ENCODE measurements around the gene ALG12.

DNA sequence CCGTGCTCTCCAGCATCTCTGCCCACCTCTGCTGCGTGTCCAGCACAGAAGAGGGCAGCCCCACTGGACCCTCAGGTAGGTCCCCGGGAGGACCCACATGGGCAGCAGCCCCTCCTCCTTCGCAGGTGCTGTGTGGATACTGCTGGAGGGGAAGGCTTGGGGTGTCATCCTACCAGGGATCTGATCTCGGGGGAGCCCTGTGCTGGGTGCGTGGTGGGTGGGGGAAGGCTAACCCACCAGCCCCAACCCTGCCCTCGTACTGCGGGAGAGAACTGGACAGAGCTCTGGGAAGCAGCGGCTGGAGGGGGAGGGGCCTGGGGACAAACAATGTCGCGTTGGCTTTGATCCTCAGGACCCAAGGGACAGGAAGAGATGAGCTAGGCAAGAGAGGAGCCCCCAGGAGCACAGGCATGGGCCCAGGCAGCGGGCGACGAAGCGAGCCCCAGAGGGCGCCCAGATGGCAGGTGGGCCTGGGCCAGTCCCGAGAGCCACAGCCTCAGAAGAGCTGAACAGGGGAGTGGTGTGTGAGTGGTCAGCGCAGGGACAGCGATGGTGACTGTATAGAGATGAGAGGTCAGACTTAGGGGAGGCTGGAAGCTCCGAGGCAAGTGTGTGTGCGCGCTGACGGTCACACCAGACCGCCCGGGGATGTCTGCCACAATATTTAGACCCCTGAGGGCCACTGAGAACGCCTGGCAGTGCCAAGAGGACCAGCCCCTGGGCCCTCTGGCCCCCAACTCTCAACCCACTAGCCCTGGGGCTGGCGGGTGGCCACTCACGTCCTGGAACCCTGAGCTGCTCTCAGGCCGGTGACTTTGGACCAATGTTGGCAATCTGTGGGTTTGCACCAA lies 40.9 kb upstream of the ALG12 start:
- TF ChIP-seq POLR2AphosphoS5 (IDR thresholded peaks at IDR 0.05; ENCODE audit: low read depth, low read length) (no peak), SIN3A (IDR thresholded peaks at IDR 0.05; ENCODE audit: borderline replicate concordance, insufficient read depth, low read length) (no peak), TAF1 (IDR thresholded peaks at IDR 0.05; ENCODE audit: borderline replicate concordance, insufficient read depth, low read length) (no peak), FOXP2 (optimal IDR thresholded peaks at IDR 0.05; ENCODE audit: borderline replicate concordance, extremely low read depth, extremely low read length, insufficient read depth) (no peak)
- TF ChIP-seq, protein P1, sequence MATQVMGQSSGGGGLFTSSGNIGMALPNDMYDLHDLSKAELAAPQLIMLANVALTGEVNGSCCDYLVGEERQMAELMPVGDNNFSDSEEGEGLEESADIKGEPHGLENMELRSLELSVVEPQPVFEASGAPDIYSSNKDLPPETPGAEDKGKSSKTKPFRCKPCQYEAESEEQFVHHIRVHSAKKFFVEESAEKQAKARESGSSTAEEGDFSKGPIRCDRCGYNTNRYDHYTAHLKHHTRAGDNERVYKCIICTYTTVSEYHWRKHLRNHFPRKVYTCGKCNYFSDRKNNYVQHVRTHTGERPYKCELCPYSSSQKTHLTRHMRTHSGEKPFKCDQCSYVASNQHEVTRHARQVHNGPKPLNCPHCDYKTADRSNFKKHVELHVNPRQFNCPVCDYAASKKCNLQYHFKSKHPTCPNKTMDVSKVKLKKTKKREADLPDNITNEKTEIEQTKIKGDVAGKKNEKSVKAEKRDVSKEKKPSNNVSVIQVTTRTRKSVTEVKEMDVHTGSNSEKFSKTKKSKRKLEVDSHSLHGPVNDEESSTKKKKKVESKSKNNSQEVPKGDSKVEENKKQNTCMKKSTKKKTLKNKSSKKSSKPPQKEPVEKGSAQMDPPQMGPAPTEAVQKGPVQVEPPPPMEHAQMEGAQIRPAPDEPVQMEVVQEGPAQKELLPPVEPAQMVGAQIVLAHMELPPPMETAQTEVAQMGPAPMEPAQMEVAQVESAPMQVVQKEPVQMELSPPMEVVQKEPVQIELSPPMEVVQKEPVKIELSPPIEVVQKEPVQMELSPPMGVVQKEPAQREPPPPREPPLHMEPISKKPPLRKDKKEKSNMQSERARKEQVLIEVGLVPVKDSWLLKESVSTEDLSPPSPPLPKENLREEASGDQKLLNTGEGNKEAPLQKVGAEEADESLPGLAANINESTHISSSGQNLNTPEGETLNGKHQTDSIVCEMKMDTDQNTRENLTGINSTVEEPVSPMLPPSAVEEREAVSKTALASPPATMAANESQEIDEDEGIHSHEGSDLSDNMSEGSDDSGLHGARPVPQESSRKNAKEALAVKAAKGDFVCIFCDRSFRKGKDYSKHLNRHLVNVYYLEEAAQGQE (IDR thresholded peaks at IDR 0.05; ENCODE audit: insufficient read depth in 1 of 2, low read depth in 2 of 2, low read length in 2 of 2): no peak

Measured in PFSK-1 (cell line).